Erythroblast (primary cell): ENCODE measurements around the gene CCT5.

ENCODE experiments used
- GATA1 ChIP-seq: IDR thresholded peaks from 2 replicates; pipeline ENCODE4 v1.6.1; 2011; ENCODE audit warnings: low read depth, mild to moderate bottlenecking, control low read depth, low read length, moderate library complexity
- POLR2A ChIP-seq: IDR thresholded peaks from 2 replicates; pipeline ENCODE4 v1.6.1; 2011; ENCODE audit warnings: mild to moderate bottlenecking, low read length

DNA sequence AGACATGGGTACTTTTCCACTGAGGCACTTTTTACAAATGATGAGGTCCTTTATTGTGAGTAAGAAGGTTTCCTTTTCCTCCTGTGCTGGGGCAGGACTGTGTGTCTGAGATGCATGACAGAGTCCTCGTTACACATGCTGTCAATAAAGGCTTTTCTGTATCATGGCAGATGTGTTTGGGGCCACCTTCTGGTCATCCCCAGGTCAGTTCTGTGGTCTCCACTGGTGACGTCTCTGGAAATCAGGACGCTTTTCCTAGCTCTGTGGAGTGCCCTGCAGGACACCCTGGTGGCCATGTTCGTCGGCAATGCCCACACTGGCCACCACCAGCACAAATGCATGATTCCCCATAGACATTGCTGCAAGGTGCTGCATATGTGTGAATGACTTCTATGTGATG, 54.9 kb downstream of the CCT5 start:
- TF ChIP-seq POLR2A, result no peak
- no peak for TF ChIP-seq GATA1
